HL-60 (cell line): ENCODE data around the gene EHD4.

Source experiments
- CTCF ChIP-seq: IDR thresholded peaks from one replicate; pipeline ENCODE4 v1.5.1; 2011; ENCODE audit warnings: low read length, control low read depth, inconsistent platforms; ENCODE audit not compliant: insufficient read depth
- GABPA ChIP-seq: IDR thresholded peaks from 2 replicates; pipeline ENCODE4 v1.6.1; 2012; ENCODE audit warnings: low read depth
- POLR2AphosphoS5 ChIP-seq: IDR thresholded peaks from 2 replicates; pipeline ENCODE4 v1.6.1; 2012; ENCODE audit warnings: low read depth
- REST ChIP-seq: IDR thresholded peaks from 2 replicates; pipeline ENCODE4 v1.6.1; 2012; ENCODE audit warnings: low read depth; ENCODE audit not compliant: insufficient replicate concordance
- SPI1 ChIP-seq: IDR thresholded peaks from 2 replicates; pipeline ENCODE4 v1.6.1; 2012; ENCODE audit warnings: low read depth, mild to moderate bottlenecking, borderline replicate concordance

- TF ChIP-seq POLR2AphosphoS5 = no peak
- no peak for TF ChIP-seq CTCF
- TF ChIP-seq REST = no peak
- TF ChIP-seq SPI1 = no peak
- no peak for TF ChIP-seq GABPA
Measured at GRCh38 chr15:41961595-41962202, 10.7 kb downstream of the EHD4 start.
